Body of pancreas (tissue), 4 donors: ENCODE data around the gene NOP56. TPM values are rescaled to one million over a fixed set of nuclear protein-coding genes. Genes with fewer than 3 reads are reported as not detected.

Experiments used
- ATAC-seq: fragments of 150-250 bp; one replicate; pipeline ENCODE4 v1.9.1; 2016
- DNase-seq, 4 donors: peaks; one replicate each; pipeline ENCODE4 v3.0.0-alpha.2; 2019
- H3K27ac ChIP-seq, 4 donors: fragments of 200-600 bp; sonication (generic); 1 replicate in 3 of 4; 2 replicates in 1 of 4; pipeline versions ENCODE4 v1.5.1 to v1.6.1; 2016 to 2019; ENCODE audit warnings: mild to moderate bottlenecking in 1 of 4, mixed read lengths in 1 of 4, moderate library complexity in 1 of 4
- H3K27me3 ChIP-seq, 2 donors: fragments of 200-600 bp; sonication (generic); one replicate each; pipeline ENCODE4 v1.6.0; 2016; ENCODE audit warnings: mild to moderate bottlenecking in 1 of 2
- H3K36me3 ChIP-seq, 2 donors: fragments of 200-600 bp; sonication (generic); replicated peaks in 1 of 2; 2 replicates each; pipeline ENCODE4 v1.5.1; 2016; ENCODE audit warnings: low read depth in 2 of 2; ENCODE audit not compliant: insufficient read depth in 1 of 2
- H3K4me1 ChIP-seq: fragments of 200-600 bp; sonication (generic); one replicate; pipeline ENCODE4 v1.6.0; 2016
- H3K4me3 ChIP-seq, 2 donors: fragments of 200-600 bp; sonication (generic); 1 replicate in 1 of 2; 2 replicates in 1 of 2; pipeline ENCODE4 v1.5.1; 2016 to 2019
- H3K9me3 ChIP-seq, 3 donors: fragments of 200-600 bp; sonication (generic); 1 replicate in 2 of 3; 2 replicates in 1 of 3; pipeline ENCODE4 v1.5.1; 2016
- CTCF ChIP-seq, 7 experiments: fragments of 450-650 bp in 4 of 7; fragments of 200-600 bp in 3 of 7; sonication (generic) in 3 of 7; IDR thresholded peaks; one replicate each; pipeline ENCODE4 v1.5.1; 2016 to 2019; ENCODE audit warnings: antibody characterized with exemption in 7 of 7
- POLR2A ChIP-seq, 3 donors: fragments of 450-650 bp; IDR thresholded peaks; one replicate each; pipeline ENCODE4 v1.6.1; 2016; ENCODE audit warnings: antibody characterized with exemption in 3 of 3, mild to moderate bottlenecking in 2 of 3
- WGBS, 2 donors: methylation state at CpG; one replicate each; pipeline ENCODE4 v1.1.5; 2017; 5-methylcytosine and 5-hydroxymethylcytosine counted together
- intact Hi-C: fragments of 100-400 bp; cut with DNase I; formaldehyde crosslinking; loops from one replicate; pipeline ENCODE4 v1.15.1; 2023
- total RNA-seq, 2 donors: library from RNA; depleted of rRNA; stranded (reverse); fragments of >200 nt; gene quantifications; one replicate each; pipeline ENCODE4 v1.1.0, GENCODE V29; 2016

The NOP56 gene
- total RNA-seq, 2 donors from 2014 or later: 57.1 to 165 TPM

GRCh38 chr20:2701671-2702081 is 49.2 kb downstream of the NOP56 start:
- no peak for TF ChIP-seq POLR2A (IDR thresholded peaks at IDR 0.05)
- no peak for TF ChIP-seq CTCF (IDR thresholded peaks at IDR 0.05)

GRCh38 chr20:2703716-2704475 is 51.5 kb downstream of the NOP56 start:
- no peak for TF ChIP-seq CTCF (IDR thresholded peaks at IDR 0.05)
- no peak for TF ChIP-seq POLR2A (IDR thresholded peaks at IDR 0.05)
- H3K4me3 ChIP-seq: no peak overlapping the region
- no peaks in the 10 kb centered on the region for H3K9me3 ChIP-seq
- no peak overlapping the region for H3K27ac ChIP-seq
- DNase-seq (no peak), ATAC-seq (no peak)
- H3K4me1 ChIP-seq: no peaks in the 10 kb centered on the region
- H3K36me3 ChIP-seq: no peaks in the 10 kb centered on the region
- intact Hi-C loops: no loop called here
- WGBS, 2 donors: 83 to 85% methylated on average over 8 of the region's 8 CpGs
- H3K27me3 ChIP-seq: no peaks in the 10 kb centered on the region

More at GRCh38 chr20:2701671-2702081, 49.2 kb downstream of the NOP56 start:
- no peaks in the 10 kb centered on the region for H3K36me3 ChIP-seq
- no peak overlapping the region for H3K4me3 ChIP-seq
- no peaks in the 10 kb centered on the region for H3K27me3 ChIP-seq
- no peaks in the 10 kb centered on the region for H3K4me1 ChIP-seq
- DNase-seq: no peak
- WGBS, 2 donors: 54 to 76% methylated on average over 5 of the region's 5 CpGs
- H3K27ac ChIP-seq: no peak overlapping the region
- ATAC-seq: no peak
- H3K9me3 ChIP-seq: no peaks in the 10 kb centered on the region
- intact Hi-C loops: no loop called here

- 77 to 87% methylated on average over 7 to 12 of the region's 14 CpGs for WGBS, 2 donors
- H3K27me3 ChIP-seq: no peaks in the 10 kb centered on the region
- TF ChIP-seq CTCF (IDR thresholded peaks at IDR 0.05): no peak
- no peak for TF ChIP-seq POLR2A (IDR thresholded peaks at IDR 0.05)
- H3K27ac ChIP-seq: no peak overlapping the region
- DNase-seq (no peak), ATAC-seq (no peak)
- H3K9me3 ChIP-seq: no peaks in the 10 kb centered on the region
- no peaks in the 10 kb centered on the region for H3K36me3 ChIP-seq
- H3K4me1 ChIP-seq: no peaks in the 10 kb centered on the region
- H3K4me3 ChIP-seq: no peak overlapping the region
- intact Hi-C loops: no loop called here
These were observed 53.7 kb downstream of the NOP56 start for GRCh38 chr20:2705931-2706645.

- Histone ChIP-seq H3K36me3 (no peaks in the 10 kb centered on the region), H3K27ac (no peak overlapping the region), H3K9me3 (no peaks in the 10 kb centered on the region), H3K4me3 (no peak overlapping the region), H3K27me3 (no peaks in the 10 kb centered on the region), H3K4me1 (no peaks in the 10 kb centered on the region)
- ATAC-seq (no peak), DNase-seq (no peak)
- TF ChIP-seq POLR2A (IDR thresholded peaks at IDR 0.05): no peak
- no peak for TF ChIP-seq CTCF (IDR thresholded peaks at IDR 0.05)
- intact Hi-C loops: no loop called here
- 46 to 66% methylated on average over 5 to 6 of the region's 6 CpGs for WGBS, 2 donors
These were observed 54.4 kb downstream of the NOP56 start for GRCh38 chr20:2706688-2707352.
